Subcutaneous adipose tissue (tissue), 4 donors: Measurements from ENCODE around the gene SEMA3C. TPM values are rescaled to one million over a fixed set of nuclear protein-coding genes. Genes with fewer than 3 reads are reported as not detected.

ENCODE experiments used
- CTCF ChIP-seq: fragments of 450-650 bp; IDR thresholded peaks from one replicate; pipeline ENCODE4 v1.5.1; 2016; ENCODE audit warnings: low read depth, mild to moderate bottlenecking, control low read depth, antibody characterized with exemption, moderate library complexity
- total RNA-seq, 4 donors: library from RNA; depleted of rRNA; stranded (reverse); fragments of >200 nt; gene quantifications; one replicate each; pipeline ENCODE4 v1.1.0, GENCODE V29; 2016

The SEMA3C gene
- total RNA-seq: 100 to 1,000 TPM in 2 of 4 donors, 10 to 100 TPM in 2; 57.3 to 174 (median 96.9) TPM

DNA sequence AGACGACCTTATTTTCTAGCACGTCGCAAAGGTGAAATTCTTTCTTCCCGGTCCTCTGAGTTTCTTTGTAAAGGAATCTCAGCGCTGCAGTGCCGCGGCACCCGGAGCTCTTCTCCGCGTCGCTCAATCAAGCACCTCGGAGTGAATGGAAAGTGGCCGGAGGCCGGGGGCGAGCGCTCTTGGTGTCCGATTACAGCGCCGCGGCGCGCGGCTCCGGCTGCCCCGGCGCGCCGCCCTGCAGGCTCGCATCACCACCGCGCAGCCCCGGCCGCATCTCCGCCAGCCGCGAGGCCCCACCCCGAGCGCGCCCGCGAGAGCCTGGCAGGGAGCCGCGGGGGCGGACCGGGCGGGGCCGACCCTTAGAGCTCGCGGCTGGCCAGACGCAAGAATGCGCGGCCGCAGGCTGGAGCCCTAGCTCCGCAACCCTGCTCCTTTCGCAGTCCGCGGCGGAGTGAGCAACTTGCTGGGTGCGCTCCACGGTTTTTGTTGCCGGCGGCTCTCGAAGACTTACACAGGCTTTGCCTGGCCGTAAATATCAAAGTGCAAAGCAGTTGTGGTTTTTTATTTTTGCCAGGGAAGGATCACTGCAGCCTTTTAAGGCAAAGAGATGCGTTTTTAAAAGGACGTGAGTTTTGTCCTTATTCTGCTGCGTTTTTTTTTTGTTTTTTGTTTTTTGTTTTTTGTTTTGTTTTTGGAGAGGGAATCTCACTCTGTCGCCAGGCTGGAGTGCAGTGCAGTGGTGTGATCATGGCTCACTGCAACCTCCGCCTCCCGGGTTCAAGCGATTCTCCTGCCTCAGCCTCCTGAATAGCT is at the start of gene SEMA3C:
SEMA3C (minus strand) TSS at position 143 of the 813 bp plus-strand sequence. CDS start 2,270 bp downstream, outside the sequence.
- TF ChIP-seq CTCF: no peak

GRCh38 chr7:80968606-80969005 is 49.8 kb upstream of the SEMA3C start:
- TF ChIP-seq CTCF: no peak

GRCh38 chr7:80967917-80968297 is 49.1 kb upstream of the SEMA3C start:
- TF ChIP-seq CTCF: no peak

GRCh38 chr7:80967071-80967916 is 48.4 kb upstream of the SEMA3C start:
- no peak for TF ChIP-seq CTCF

DNA sequence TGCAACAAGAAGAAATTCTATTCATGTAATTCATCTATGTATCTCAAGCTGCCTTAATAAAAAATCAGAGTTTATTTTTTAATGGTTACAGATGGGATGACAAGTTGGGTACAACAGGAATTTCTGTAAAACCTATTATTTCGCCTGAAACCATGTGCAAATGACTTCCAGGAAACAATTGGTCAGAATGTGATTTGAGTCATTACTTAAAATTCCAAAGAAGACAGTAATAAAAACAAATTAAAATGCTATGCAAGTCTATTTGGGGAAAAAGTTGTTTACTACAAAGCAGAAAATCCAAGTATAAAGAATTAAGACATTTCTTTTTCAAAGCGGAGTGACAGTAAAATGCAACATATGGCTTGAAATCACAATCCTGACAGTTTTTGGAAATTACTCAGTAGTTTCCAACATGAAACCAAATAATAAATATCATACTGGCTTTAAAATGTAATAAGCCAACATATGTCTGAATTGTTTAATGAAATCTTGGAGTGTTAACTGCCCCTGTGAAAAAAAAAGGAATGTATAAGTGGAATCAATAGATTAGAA is 41.5 kb upstream of the SEMA3C start:
- TF ChIP-seq CTCF: no peak

GRCh38 chr7:80957226-80957777 is 38.5 kb upstream of the SEMA3C start:
- no peak for TF ChIP-seq CTCF
